Measurements from ENCODE around the gene GRIK4. TPM values are rescaled to one million over a fixed set of nuclear protein-coding genes. Genes with fewer than 3 reads are reported as not detected.

The GRIK4 gene
- polyA plus RNA-seq, 1 of the 3 experiments (the other 2 are of a cell fraction) = 0.03 TPM

DNA sequence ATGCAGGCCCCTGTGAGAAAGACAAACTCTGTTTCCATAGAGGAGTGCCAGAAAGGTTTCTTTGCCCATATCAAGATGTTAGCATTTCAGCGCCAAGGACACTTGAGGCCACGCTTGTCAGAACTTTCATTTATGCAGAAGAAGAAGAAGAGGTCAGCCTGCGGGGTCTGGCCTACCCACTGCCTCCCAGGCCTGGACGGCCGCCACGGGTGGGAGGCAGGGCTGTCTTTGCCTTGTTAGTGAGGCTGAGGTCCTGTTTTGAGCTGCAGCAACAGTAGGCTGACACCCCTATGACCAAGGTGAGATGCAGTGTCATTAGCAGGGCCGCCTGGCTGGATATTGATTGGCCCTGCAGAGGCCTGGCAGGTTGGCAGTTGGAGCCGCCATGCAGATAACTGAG is 183.9 kb downstream of the GRIK4 start:
- H3K9me3 ChIP-seq = no peaks in the 10 kb centered on the region
- no peaks in the 10 kb centered on the region for H3K27me3 ChIP-seq (ENCODE audit: insufficient read depth)
- no peaks in the 10 kb centered on the region for H3K9me2 ChIP-seq
- no peaks in the 10 kb centered on the region for H3F3A ChIP-seq (replicated peaks; ENCODE audit: insufficient read depth)
- WGBS (ENCODE audit: low lambda C conversion rate) = 54% methylated on average over 8 of the region's 8 CpGs
- no peaks in the 10 kb centered on the region for H3K36me3 ChIP-seq (replicated peaks in 1 of 2; ENCODE audit: control insufficient read depth in 1 of 2, insufficient read depth in 2 of 2, low read length in 1 of 2)
- no peak overlapping the region for H3K27ac ChIP-seq (ENCODE audit: low read depth in 2 of 2, low read length in 1 of 2)
- no peaks in the 10 kb centered on the region for H3K79me2 ChIP-seq (ENCODE audit: insufficient read depth)
- H2AFZ ChIP-seq (ENCODE audit: low read depth) = no peak overlapping the region
- no peak overlapping the region for H3K4me3 ChIP-seq (ENCODE audit: low read depth in 2 of 2, low read length in 1 of 2)
- ChIA-PET POLR2A (no interaction called here), CTCF (interaction anchor here (1.3 to 7.8 kb wide), 6 partner anchors 9 to 242 kb away, joined by 3 to 66 read pairs (median 6); partner anchors contain the start of gene GRIK4)
- H4K20me1 ChIP-seq (ENCODE audit: insufficient read depth) = no peaks in the 10 kb centered on the region
- H3K9ac ChIP-seq = no peak overlapping the region
- no peak overlapping the region for H3K4me2 ChIP-seq
- TF ChIP-seq, protein P1, sequence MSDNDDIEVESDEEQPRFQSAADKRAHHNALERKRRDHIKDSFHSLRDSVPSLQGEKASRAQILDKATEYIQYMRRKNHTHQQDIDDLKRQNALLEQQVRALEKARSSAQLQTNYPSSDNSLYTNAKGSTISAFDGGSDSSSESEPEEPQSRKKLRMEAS (IDR thresholded peaks at IDR 0.05; ENCODE audit: low read depth) = no peak
- TF ChIP-seq SMC3 (IDR thresholded peaks at IDR 0.05; ENCODE audit: low read depth, low read length) (no peak), MEF2A (IDR thresholded peaks at IDR 0.05; ENCODE audit: borderline replicate concordance, low read depth) (no peak), CHD2 (IDR thresholded peaks at IDR 0.05; ENCODE audit: low read length, partially characterized antibody) (no peak), FOSL2 (IDR thresholded peaks at IDR 0.05; ENCODE audit: borderline replicate concordance, low read depth) (no peak), GATA2 (CRISPR knock-in tag; IDR thresholded peaks at IDR 0.05) (no peak), RFX5 (IDR thresholded peaks at IDR 0.05; ENCODE audit: low read length) (no peak), EZH2phosphoT487 (IDR thresholded peaks at IDR 0.05; ENCODE audit: borderline replicate concordance, low read depth) (no peak), TCF12 (IDR thresholded peaks at IDR 0.05) (no peak)
- TF ChIP-seq, protein P2, sequence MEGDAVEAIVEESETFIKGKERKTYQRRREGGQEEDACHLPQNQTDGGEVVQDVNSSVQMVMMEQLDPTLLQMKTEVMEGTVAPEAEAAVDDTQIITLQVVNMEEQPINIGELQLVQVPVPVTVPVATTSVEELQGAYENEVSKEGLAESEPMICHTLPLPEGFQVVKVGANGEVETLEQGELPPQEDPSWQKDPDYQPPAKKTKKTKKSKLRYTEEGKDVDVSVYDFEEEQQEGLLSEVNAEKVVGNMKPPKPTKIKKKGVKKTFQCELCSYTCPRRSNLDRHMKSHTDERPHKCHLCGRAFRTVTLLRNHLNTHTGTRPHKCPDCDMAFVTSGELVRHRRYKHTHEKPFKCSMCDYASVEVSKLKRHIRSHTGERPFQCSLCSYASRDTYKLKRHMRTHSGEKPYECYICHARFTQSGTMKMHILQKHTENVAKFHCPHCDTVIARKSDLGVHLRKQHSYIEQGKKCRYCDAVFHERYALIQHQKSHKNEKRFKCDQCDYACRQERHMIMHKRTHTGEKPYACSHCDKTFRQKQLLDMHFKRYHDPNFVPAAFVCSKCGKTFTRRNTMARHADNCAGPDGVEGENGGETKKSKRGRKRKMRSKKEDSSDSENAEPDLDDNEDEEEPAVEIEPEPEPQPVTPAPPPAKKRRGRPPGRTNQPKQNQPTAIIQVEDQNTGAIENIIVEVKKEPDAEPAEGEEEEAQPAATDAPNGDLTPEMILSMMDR (IDR thresholded peaks at IDR 0.05) = no peak
- TF ChIP-seq, protein P3, sequence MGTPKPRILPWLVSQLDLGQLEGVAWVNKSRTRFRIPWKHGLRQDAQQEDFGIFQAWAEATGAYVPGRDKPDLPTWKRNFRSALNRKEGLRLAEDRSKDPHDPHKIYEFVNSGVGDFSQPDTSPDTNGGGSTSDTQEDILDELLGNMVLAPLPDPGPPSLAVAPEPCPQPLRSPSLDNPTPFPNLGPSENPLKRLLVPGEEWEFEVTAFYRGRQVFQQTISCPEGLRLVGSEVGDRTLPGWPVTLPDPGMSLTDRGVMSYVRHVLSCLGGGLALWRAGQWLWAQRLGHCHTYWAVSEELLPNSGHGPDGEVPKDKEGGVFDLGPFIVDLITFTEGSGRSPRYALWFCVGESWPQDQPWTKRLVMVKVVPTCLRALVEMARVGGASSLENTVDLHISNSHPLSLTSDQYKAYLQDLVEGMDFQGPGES (IDR thresholded peaks at IDR 0.05; ENCODE audit: low read depth, low read length) = no peak
- H3K4me1 ChIP-seq (ENCODE audit: control insufficient read depth in 1 of 2, insufficient read depth in 2 of 2, low read depth in 1 of 2, low read length in 1 of 2) = no peaks in the 10 kb centered on the region; a peak in 1 of 4 replicates
- DNase-seq = no peak

DNA sequence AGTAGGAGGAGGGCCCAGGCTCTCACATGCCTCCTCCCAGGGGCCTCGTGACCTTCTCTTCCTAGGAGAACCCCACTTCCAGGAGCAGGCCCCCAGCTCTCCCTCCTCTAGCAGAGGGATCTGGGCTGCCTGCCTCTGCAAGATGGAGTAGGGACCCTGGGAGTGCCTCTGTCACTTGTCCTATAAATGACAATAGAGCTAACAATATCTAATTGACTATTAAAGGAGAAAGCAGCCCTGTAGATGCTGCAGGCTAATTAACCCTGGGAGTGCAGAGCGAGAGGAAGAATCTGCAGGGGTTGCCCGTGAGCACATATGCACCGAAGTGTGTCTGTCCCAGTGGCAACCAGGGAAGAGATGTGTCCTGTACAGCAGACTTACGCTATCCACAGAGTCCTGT is 184.4 kb downstream of the GRIK4 start:
- WGBS (ENCODE audit: low lambda C conversion rate) = 73% methylated on average over 5 of the region's 5 CpGs
- Histone ChIP-seq H3K4me2 (no peak overlapping the region), H3F3A (replicated peaks; ENCODE audit: insufficient read depth) (no peaks in the 10 kb centered on the region), H3K27ac (ENCODE audit: low read depth in 2 of 2, low read length in 1 of 2) (no peak overlapping the region), H3K4me1 (ENCODE audit: control insufficient read depth in 1 of 2, insufficient read depth in 2 of 2, low read depth in 1 of 2, low read length in 1 of 2) (no peaks in the 10 kb centered on the region; a peak in 1 of 4 replicates), H2AFZ (ENCODE audit: low read depth) (no peak overlapping the region), H3K79me2 (ENCODE audit: insufficient read depth) (no peaks in the 10 kb centered on the region), H3K9me2 (no peaks in the 10 kb centered on the region), H4K20me1 (ENCODE audit: insufficient read depth) (no peaks in the 10 kb centered on the region), H3K4me3 (ENCODE audit: low read depth in 2 of 2, low read length in 1 of 2) (no peak overlapping the region), H3K36me3 (replicated peaks in 1 of 2; ENCODE audit: control insufficient read depth in 1 of 2, insufficient read depth in 2 of 2, low read length in 1 of 2) (no peaks in the 10 kb centered on the region), H3K27me3 (ENCODE audit: insufficient read depth) (no peaks in the 10 kb centered on the region), H3K9ac (no peak overlapping the region), H3K9me3 (no peaks in the 10 kb centered on the region)
- CTCF ChIA-PET = interaction anchor here (1.3 to 7.8 kb wide), 11 partner anchors 9 to 241 kb away, joined by 3 to 66 read pairs (median 6); partner anchors contain the start of gene GRIK4
- DNase-seq = no peak
- POLR2A ChIA-PET = no interaction called here
- TF ChIP-seq NRF1 (IDR thresholded peaks at IDR 0.05; ENCODE audit: low read depth, low read length) (no peak), TAF1 (IDR thresholded peaks at IDR 0.05; ENCODE audit: borderline replicate concordance, low read depth, low read length) (no peak), GATA2 (CRISPR knock-in tag; IDR thresholded peaks at IDR 0.05) (no peak), RXRA (IDR thresholded peaks at IDR 0.05; ENCODE audit: borderline replicate concordance, low read depth) (no peak), RCOR1 (IDR thresholded peaks at IDR 0.05; ENCODE audit: low read length) (no peak), TCF12 (IDR thresholded peaks at IDR 0.05) (no peak), YY1 (IDR thresholded peaks at IDR 0.05; ENCODE audit: low read depth) (no peak), RFX5 (IDR thresholded peaks at IDR 0.05; ENCODE audit: low read length) (no peak), CHD2 (IDR thresholded peaks at IDR 0.05; ENCODE audit: low read length, partially characterized antibody) (no peak)
- TF ChIP-seq, protein P4, sequence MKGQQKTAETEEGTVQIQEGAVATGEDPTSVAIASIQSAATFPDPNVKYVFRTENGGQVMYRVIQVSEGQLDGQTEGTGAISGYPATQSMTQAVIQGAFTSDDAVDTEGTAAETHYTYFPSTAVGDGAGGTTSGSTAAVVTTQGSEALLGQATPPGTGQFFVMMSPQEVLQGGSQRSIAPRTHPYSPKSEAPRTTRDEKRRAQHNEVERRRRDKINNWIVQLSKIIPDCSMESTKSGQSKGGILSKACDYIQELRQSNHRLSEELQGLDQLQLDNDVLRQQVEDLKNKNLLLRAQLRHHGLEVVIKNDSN (IDR thresholded peaks at IDR 0.05; ENCODE audit: borderline replicate concordance, low read depth) = no peak
- TF ChIP-seq, protein P5, sequence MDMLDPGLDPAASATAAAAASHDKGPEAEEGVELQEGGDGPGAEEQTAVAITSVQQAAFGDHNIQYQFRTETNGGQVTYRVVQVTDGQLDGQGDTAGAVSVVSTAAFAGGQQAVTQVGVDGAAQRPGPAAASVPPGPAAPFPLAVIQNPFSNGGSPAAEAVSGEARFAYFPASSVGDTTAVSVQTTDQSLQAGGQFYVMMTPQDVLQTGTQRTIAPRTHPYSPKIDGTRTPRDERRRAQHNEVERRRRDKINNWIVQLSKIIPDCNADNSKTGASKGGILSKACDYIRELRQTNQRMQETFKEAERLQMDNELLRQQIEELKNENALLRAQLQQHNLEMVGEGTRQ (IDR thresholded peaks at IDR 0.05; ENCODE audit: borderline replicate concordance, low read depth, low read length) = no peak
- TF ChIP-seq, protein P3 (IDR thresholded peaks at IDR 0.05; ENCODE audit: low read depth, low read length) = no peak
- TF ChIP-seq, protein P6, sequence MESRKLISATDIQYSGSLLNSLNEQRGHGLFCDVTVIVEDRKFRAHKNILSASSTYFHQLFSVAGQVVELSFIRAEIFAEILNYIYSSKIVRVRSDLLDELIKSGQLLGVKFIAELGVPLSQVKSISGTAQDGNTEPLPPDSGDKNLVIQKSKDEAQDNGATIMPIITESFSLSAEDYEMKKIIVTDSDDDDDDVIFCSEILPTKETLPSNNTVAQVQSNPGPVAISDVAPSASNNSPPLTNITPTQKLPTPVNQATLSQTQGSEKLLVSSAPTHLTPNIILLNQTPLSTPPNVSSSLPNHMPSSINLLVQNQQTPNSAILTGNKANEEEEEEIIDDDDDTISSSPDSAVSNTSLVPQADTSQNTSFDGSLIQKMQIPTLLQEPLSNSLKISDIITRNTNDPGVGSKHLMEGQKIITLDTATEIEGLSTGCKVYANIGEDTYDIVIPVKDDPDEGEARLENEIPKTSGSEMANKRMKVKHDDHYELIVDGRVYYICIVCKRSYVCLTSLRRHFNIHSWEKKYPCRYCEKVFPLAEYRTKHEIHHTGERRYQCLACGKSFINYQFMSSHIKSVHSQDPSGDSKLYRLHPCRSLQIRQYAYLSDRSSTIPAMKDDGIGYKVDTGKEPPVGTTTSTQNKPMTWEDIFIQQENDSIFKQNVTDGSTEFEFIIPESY (IDR thresholded peaks at IDR 0.05; ENCODE audit: borderline replicate concordance, low read depth) = no peak

All from SK-N-SH (cell line).